ENCODE results near the gene TSPAN32. TPM values are rescaled to one million over a fixed set of nuclear protein-coding genes. Genes with fewer than 3 reads are reported as not detected.

The TSPAN32 gene
- polyA plus RNA-seq, 1 donor (not counting 4 experiments of a cell fraction or from before 2014, with no cell fraction given), result not detected

- no peak overlapping the region for H2AFZ ChIP-seq (ENCODE audit: control insufficient read depth, low read length)
- no peaks in the 10 kb centered on the region for H4K20me1 ChIP-seq (ENCODE audit: control insufficient read depth, extremely low read depth, insufficient read depth, low read length)
- no peaks in the 10 kb centered on the region for H3K79me2 ChIP-seq (ENCODE audit: control insufficient read depth, insufficient read depth, low read length)
- H3K27ac ChIP-seq (ENCODE audit: control insufficient read depth, insufficient read depth, low read length), result no peak overlapping the region
- H3K9me3 ChIP-seq (ENCODE audit: control insufficient read depth, low read depth, low read length), result no peaks in the 10 kb centered on the region
- H3K36me3 ChIP-seq (ENCODE audit: control insufficient read depth in 2 of 2, extremely low read depth in 1 of 2, insufficient read depth in 2 of 2, low read length in 2 of 2), result no peaks in the 10 kb centered on the region
- DNase-seq (ENCODE audit: low read depth, low spot score) (no peak), FAIRE-seq (no peak)
- H3K4me3 ChIP-seq (ENCODE audit: control insufficient read depth in 2 of 3, extremely low read depth in 1 of 3, insufficient read depth in 2 of 3, low read depth in 1 of 3, low read length in 3 of 3), result no peak overlapping the region
- peaks cover 55% of the 10 kb centered on the region for H3K27me3 ChIP-seq (ENCODE audit: control insufficient read depth, extremely low read depth, insufficient read depth, low read length)
- TF ChIP-seq CTCF (optimal IDR thresholded peaks at IDR 0.05 in 1 of 3, IDR thresholded peaks at IDR 0.05 in 1 of 3, conservative IDR thresholded peaks at IDR 0.05 in 1 of 3; ENCODE audit: extremely low read depth in 1 of 3, insufficient read depth in 2 of 3, low read length in 3 of 3) (no peak), EZH2 (IDR thresholded peaks at IDR 0.05; ENCODE audit: low read length) (no peak)
- no peak overlapping the region for H3K4me2 ChIP-seq (ENCODE audit: control insufficient read depth, extremely low read depth, insufficient read depth, low read depth, low read length)
- H3K4me1 ChIP-seq (ENCODE audit: control insufficient read depth, extremely low read depth, insufficient read depth, low read length), result peaks cover 3% of the 10 kb centered on the region
- dilution Hi-C loops (cut with MboI; ENCODE audit: extremely low pct_ligation_motif_present, low sequenced_read_pairs), result no loop called here
- no peaks in the 10 kb centered on the region for H3K9me1 ChIP-seq (ENCODE audit: control insufficient read depth, extremely low read depth, insufficient read depth, low read length)
- H3K9ac ChIP-seq (ENCODE audit: control insufficient read depth, extremely low read depth, insufficient read depth, low read length), result no peak overlapping the region
Measured at GRCh38 chr11:2272946-2273280, 28.9 kb upstream of the TSPAN32 start.

GRCh38 chr11:2273311-2273710 is 28.5 kb upstream of the TSPAN32 start:
- H3K9me3 ChIP-seq (ENCODE audit: control insufficient read depth, low read depth, low read length), result no peaks in the 10 kb centered on the region
- no peaks in the 10 kb centered on the region for H3K79me2 ChIP-seq (ENCODE audit: control insufficient read depth, insufficient read depth, low read length)
- peaks cover 3% of the 10 kb centered on the region for H3K4me1 ChIP-seq (ENCODE audit: control insufficient read depth, extremely low read depth, insufficient read depth, low read length)
- H3K27me3 ChIP-seq (ENCODE audit: control insufficient read depth, extremely low read depth, insufficient read depth, low read length), result peaks cover 59% of the 10 kb centered on the region
- no peak overlapping the region for H3K4me2 ChIP-seq (ENCODE audit: control insufficient read depth, extremely low read depth, insufficient read depth, low read depth, low read length)
- H4K20me1 ChIP-seq (ENCODE audit: control insufficient read depth, extremely low read depth, insufficient read depth, low read length), result no peaks in the 10 kb centered on the region
- dilution Hi-C loops (cut with MboI; ENCODE audit: extremely low pct_ligation_motif_present, low sequenced_read_pairs), result no loop called here
- no peak overlapping the region for H3K27ac ChIP-seq (ENCODE audit: control insufficient read depth, insufficient read depth, low read length)
- H3K4me3 ChIP-seq (ENCODE audit: control insufficient read depth in 2 of 3, extremely low read depth in 1 of 3, insufficient read depth in 2 of 3, low read depth in 1 of 3, low read length in 3 of 3), result no peak overlapping the region
- no peak for DNase-seq (ENCODE audit: low read depth, low spot score)
- no peak overlapping the region for H2AFZ ChIP-seq (ENCODE audit: control insufficient read depth, low read length)
- H3K9me1 ChIP-seq (ENCODE audit: control insufficient read depth, extremely low read depth, insufficient read depth, low read length), result no peaks in the 10 kb centered on the region
- TF ChIP-seq EZH2 (IDR thresholded peaks at IDR 0.05; ENCODE audit: low read length), result no peak
- TF ChIP-seq CTCF (optimal IDR thresholded peaks at IDR 0.05 in 1 of 3, IDR thresholded peaks at IDR 0.05 in 1 of 3, conservative IDR thresholded peaks at IDR 0.05 in 1 of 3; ENCODE audit: extremely low read depth in 1 of 3, insufficient read depth in 2 of 3, low read length in 3 of 3), result no peak
- no peaks in the 10 kb centered on the region for H3K36me3 ChIP-seq (ENCODE audit: control insufficient read depth in 2 of 2, extremely low read depth in 1 of 2, insufficient read depth in 2 of 2, low read length in 2 of 2)
- FAIRE-seq, result no peak
- no peak overlapping the region for H3K9ac ChIP-seq (ENCODE audit: control insufficient read depth, extremely low read depth, insufficient read depth, low read length)

Measured in keratinocyte (primary cell).